H9 (cell line): Measurements from ENCODE around the gene NUP43. TPM values are rescaled to one million over a fixed set of nuclear protein-coding genes. Genes with fewer than 3 reads are reported as not detected.

Experiments used
- DNase-seq: peaks from one replicate; pipeline ENCODE4 v3.0.0-alpha.2; 2017
- H2AFZ ChIP-seq: one replicate; pipeline ENCODE4 v1.6.1; 2013; ENCODE audit warnings: mild to moderate bottlenecking, low read length, control low read depth, moderate library complexity
- H2AK5ac ChIP-seq: 2 replicates; pipeline ENCODE4 v1.6.1; 2013; ENCODE audit warnings: low read length, control low read depth, mixed read lengths; ENCODE audit not compliant: insufficient read length
- H2BK120ac ChIP-seq: one replicate; pipeline ENCODE4 v1.6.1; 2013; ENCODE audit warnings: low read depth, mild to moderate bottlenecking, low read length, control low read depth, inconsistent platforms; ENCODE audit not compliant: poor library complexity, severe bottlenecking
- H2BK12ac ChIP-seq: 2 replicates; pipeline ENCODE4 v1.6.1; 2013; ENCODE audit warnings: low read length, control low read depth, mixed read lengths, low read depth; ENCODE audit not compliant: insufficient read length
- H2BK15ac ChIP-seq: 2 replicates; pipeline ENCODE4 v1.6.1; 2013; ENCODE audit warnings: low read depth, low read length, control low read depth
- H2BK20ac ChIP-seq: one replicate; pipeline ENCODE4 v1.6.1; 2013; ENCODE audit warnings: low read depth, mild to moderate bottlenecking, low read length, control low read depth, inconsistent platforms; ENCODE audit not compliant: poor library complexity, severe bottlenecking
- H2BK5ac ChIP-seq: 2 replicates; pipeline ENCODE4 v1.6.1; 2013; ENCODE audit warnings: low read length, control low read depth, mixed read lengths; ENCODE audit not compliant: insufficient read length
- H3K14ac ChIP-seq: 2 replicates; pipeline ENCODE4 v1.6.1; 2013; ENCODE audit warnings: low read length, control low read depth; ENCODE audit not compliant: insufficient read depth
- H3K18ac ChIP-seq: 2 replicates; pipeline ENCODE4 v1.6.1; 2013; ENCODE audit warnings: low read depth, mild to moderate bottlenecking, mixed read lengths, low read length, control low read depth; ENCODE audit not compliant: insufficient read length
- H3K23ac ChIP-seq: 2 replicates; pipeline ENCODE4 v1.6.1; 2013; ENCODE audit warnings: low read length, control low read depth, mixed read lengths, low read depth; ENCODE audit not compliant: insufficient read length
- H3K23me2 ChIP-seq: 2 replicates; pipeline ENCODE4 v1.6.1; 2013; ENCODE audit warnings: low read depth, mild to moderate bottlenecking, mixed read lengths, low read length, control low read depth; ENCODE audit not compliant: insufficient read length, poor library complexity, severe bottlenecking
- H3K27ac ChIP-seq: 2 replicates; pipeline ENCODE4 v1.5.1; 2013; ENCODE audit warnings: low read length, control low read depth, mixed read lengths, low read depth; ENCODE audit not compliant: insufficient read length
- H3K27me3 ChIP-seq: 2 replicates; pipeline ENCODE4 v1.6.1; 2013; ENCODE audit warnings: low read length, control low read depth, inconsistent platforms; ENCODE audit not compliant: insufficient read depth
- H3K4ac ChIP-seq: 2 replicates; pipeline ENCODE4 v1.6.1; 2013; ENCODE audit warnings: low read depth, mild to moderate bottlenecking, control low read depth, inconsistent platforms, low read length, moderate library complexity
- H3K4me1 ChIP-seq: 2 replicates; pipeline ENCODE4 v1.6.1; 2013; ENCODE audit warnings: low read length, control low read depth, inconsistent platforms; ENCODE audit not compliant: insufficient read depth
- H3K4me2 ChIP-seq: 2 replicates; pipeline ENCODE4 v1.6.1; 2013; ENCODE audit warnings: low read length, control low read depth, mixed read lengths; ENCODE audit not compliant: insufficient read length, insufficient read depth
- H3K56ac ChIP-seq: 2 replicates; pipeline ENCODE4 v1.6.1; 2013; ENCODE audit warnings: low read depth, mild to moderate bottlenecking, mixed read lengths, low read length, control low read depth; ENCODE audit not compliant: insufficient read length
- H3K79me1 ChIP-seq: 2 replicates; pipeline ENCODE4 v1.6.1; 2013; ENCODE audit warnings: low read depth, mild to moderate bottlenecking, moderate library complexity, low read length, control low read depth, inconsistent platforms; ENCODE audit not compliant: insufficient read depth, poor library complexity, severe bottlenecking
- H3K79me2 ChIP-seq: 2 replicates; pipeline ENCODE4 v1.6.1; 2013; ENCODE audit warnings: low read length, control low read depth, inconsistent platforms; ENCODE audit not compliant: insufficient read depth
- H3K9ac ChIP-seq: 2 replicates; pipeline ENCODE4 v1.6.1; 2013; ENCODE audit warnings: low read length, control low read depth, mixed read lengths; ENCODE audit not compliant: insufficient read length; ENCODE audit errors: extremely low read depth
- H3K9me3 ChIP-seq: one replicate; pipeline ENCODE4 v1.6.1; 2013; ENCODE audit warnings: low read depth, low read length, inconsistent platforms; ENCODE audit not compliant: control insufficient read depth
- H3T11ph ChIP-seq: one replicate; pipeline ENCODE4 v1.6.1; 2013; ENCODE audit warnings: mild to moderate bottlenecking, low read length, control low read depth, inconsistent platforms
- H4K20me1 ChIP-seq: one replicate; pipeline ENCODE4 v1.6.1; 2013; ENCODE audit not compliant: control insufficient read depth, insufficient read length, insufficient read depth
- H4K5ac ChIP-seq: 2 replicates; pipeline ENCODE4 v1.6.1; 2013; ENCODE audit warnings: low read depth, mild to moderate bottlenecking, mixed read lengths, low read length, control low read depth; ENCODE audit not compliant: insufficient read length
- H4K8ac ChIP-seq: replicated peaks from 2 replicates; pipeline ENCODE4 v1.6.1; 2013; ENCODE audit warnings: low read length, control low read depth, mixed read lengths, low read depth; ENCODE audit not compliant: insufficient read length
- H4K91ac ChIP-seq: 2 replicates; pipeline ENCODE4 v1.6.1; 2013; ENCODE audit warnings: low read depth, mild to moderate bottlenecking, moderate library complexity, mixed read lengths, low read length, control low read depth; ENCODE audit not compliant: insufficient read length
- H3K27ac Mint-ChIP-seq, 3 experiments: 2 replicates in 2 of 3; 3 replicates in 1 of 3; pipeline ENCODE4 v1.8.0; 2020 to 2021; ENCODE audit warnings: mixed read lengths in 3 of 3, mild to moderate bottlenecking in 1 of 3, moderate library complexity in 1 of 3
- H3K27me3 Mint-ChIP-seq: 2 replicates; pipeline ENCODE4 v1.8.0; 2021; ENCODE audit warnings: low read depth, mild to moderate bottlenecking, moderate library complexity, mixed read lengths
- H3K36me3 Mint-ChIP-seq, 3 experiments: 2 replicates in 2 of 3; 3 replicates in 1 of 3; pipeline ENCODE4 v1.8.0; 2020 to 2021; ENCODE audit warnings: low read depth in 3 of 3, mixed read lengths in 3 of 3; ENCODE audit not compliant: insufficient read depth in 1 of 3
- H3K4me1 Mint-ChIP-seq, 2 experiments: 2 replicates each; pipeline ENCODE4 v1.8.0; 2020; ENCODE audit warnings: mixed read lengths in 2 of 2
- H3K4me3 Mint-ChIP-seq, 2 experiments: 2 replicates in 1 of 2; 3 replicates in 1 of 2; pipeline ENCODE4 v1.8.0; 2020 to 2021; ENCODE audit warnings: mild to moderate bottlenecking in 2 of 2, mixed read lengths in 2 of 2, moderate library complexity in 1 of 2
- H3K9me3 Mint-ChIP-seq, 2 experiments: 2 replicates in 1 of 2; 3 replicates in 1 of 2; pipeline ENCODE4 v1.8.0; 2020; ENCODE audit warnings: mild to moderate bottlenecking in 2 of 2, mixed read lengths in 2 of 2, moderate library complexity in 1 of 2
- CTCF ChIP-seq: fragments of 200-600 bp; sonication (generic); conservative IDR thresholded peaks from 3 replicates; pipeline ENCODE4 v1.8.0; 2021; ENCODE audit warnings: antibody characterized with exemption, mild to moderate bottlenecking
- WGBS: extraction: QIAGEN DNeasy Blood & Tissue Kit; methylation state at CpG from one replicate; pipeline ENCODE4 v1.1.7; 2013; ENCODE audit warnings: missing lambda C conversion rate, low lambda C conversion rate, mixed read lengths; ENCODE audit not compliant: insufficient read length; ENCODE audit errors: extremely low coverage; 5-methylcytosine and 5-hydroxymethylcytosine counted together
- total RNA-seq: library from RNA; stranded (reverse); gene quantifications from 2 replicates; pipeline ENCODE4 v1.2.1, GENCODE V29; 2021

NUP43 gene
- total RNA-seq, 1 experiment from 2014 or later, result 92.1 TPM

GRCh38 chr6:149750136-149750609, 3.8 kb upstream of the NUP43 start:
- Histone ChIP-seq H4K91ac (no peak overlapping the region), H3K14ac (peak overlapping the region; percentile 85; the same call in 1 of the 2 replicates), H2AFZ (no peak overlapping the region), H3K4ac (no peak overlapping the region), H2BK5ac (no peak overlapping the region), H3K9ac (peak overlapping the region; percentile 86), H3K4me1 (peaks cover 2% of the 10 kb centered on the region; the same call in 1 of the 2 replicates), H4K5ac (no peak overlapping the region), H4K20me1 (no peaks in the 10 kb centered on the region), H3K27ac (no peak overlapping the region), H3K79me2 (peaks cover 27% of the 10 kb centered on the region; the same call in 1 of the 2 replicates), H2BK12ac (no peak overlapping the region), H3K79me1 (no peaks in the 10 kb centered on the region), H3K18ac (no peak overlapping the region), H2BK120ac (no peak overlapping the region), H3K4me2 (peak overlapping the region; percentile 86), H3T11ph (no peak overlapping the region), H3K23me2 (peaks cover 5% of the 10 kb centered on the region), H3K27me3 (no peaks in the 10 kb centered on the region), H3K56ac (no peak overlapping the region), H3K9me3 (no peaks in the 10 kb centered on the region), H2AK5ac (no peak overlapping the region), H4K8ac (no peak overlapping the region), H2BK20ac (no peak overlapping the region), H3K23ac (no peak overlapping the region), H2BK15ac (no peak overlapping the region)
- WGBS, result no CpG with 5 or more reads among the region's 25 CpGs
- TF ChIP-seq CTCF, result no peak
- Mint-ChIP-seq H3K9me3 (no peaks in the 10 kb centered on the region), H3K27ac (peak overlapping the region; percentile 63 to 91 (median 83); a peak in 4 of 7 replicates), H3K4me3 (peak overlapping the region; percentile 87 to 91), H3K27me3 (no peaks in the 10 kb centered on the region), H3K36me3 (no peaks in the 10 kb centered on the region; a peak in 2 of 7 replicates), H3K4me1 (peaks cover 17 to 19% of the 10 kb centered on the region in 2 experiments)
- peak; percentile 86 for DNase-seq
